T-cell (primary cell): ENCODE measurements around the gene PQBP1. TPM values are rescaled to one million over a fixed set of nuclear protein-coding genes. Genes with fewer than 3 reads are reported as not detected.

ENCODE experiments used
- total RNA-seq, 35 experiments: library from RNA in 6 of 35; stranded (reverse) in 6 of 35; fragments of 120-200 nt in 1 of 35; gene quantifications; one replicate each; pipeline versions ENCODE4 v1.2.1 to v1.2.4 and lab custom pipeline; 2013 to 2026

Gene PQBP1
- total RNA-seq, 5 donors from 2014 or later (not counting 1 experiment from before 2014, with no cell fraction given): 62.5 to 79.5 (median 73.9) TPM

Other genes starting within 250 kb of the PQBP1 start
- gene WAS, start 214.1 kb upstream of the PQBP1 start, total RNA-seq: 100 to 1,000 TPM in 3 of 5 donors, 10 to 100 TPM in 2; 92.0 to 118 (median 103) TPM
- 10 to 100 TPM in 3 of 5 donors, 1 to 10 TPM in 2; 7.6 to 12.0 (median 10.6) TPM for gene SUV39H1, start 201.2 kb upstream of the PQBP1 start, total RNA-seq
- gene GLOD5, start 136.2 kb upstream of the PQBP1 start, total RNA-seq: not detected
- under 1 TPM; 0.23 to 0.64 (median 0.43) TPM for gene GATA1, start 111.3 kb upstream of the PQBP1 start, total RNA-seq
- gene HDAC6, start 95.9 kb upstream of the PQBP1 start, total RNA-seq: 100 to 1,000 TPM; 106 to 121 (median 113) TPM
- gene ERAS, start 71.4 kb upstream of the PQBP1 start, total RNA-seq: not detected
- gene PCSK1N, start 62.3 kb upstream of the PQBP1 start, total RNA-seq: 10 to 100 TPM in 2 of 5 donors, 1 to 10 TPM in 3; 5.0 to 11.4 (median 9.1) TPM
- 10 to 100 TPM; 40.5 to 52.1 (median 49.3) TPM for gene TIMM17B, start 162 bp upstream of the PQBP1 start, total RNA-seq
- gene SLC35A2, start 13.7 kb downstream of the PQBP1 start, total RNA-seq: 10 to 100 TPM; 14.2 to 35.1 (median 16.2) TPM
- gene PIM2, start 21.1 kb downstream of the PQBP1 start, total RNA-seq: 100 to 1,000 TPM; 152 to 325 (median 160) TPM
- gene OTUD5, start 59.7 kb downstream of the PQBP1 start, total RNA-seq: 10 to 100 TPM; 87.2 to 92.5 (median 89.7) TPM
- 1 to 10 TPM in 4 of 5 donors, under 1 TPM in 1; 0.85 to 3.7 (median 2.6) TPM for gene KCND1, start 73.9 kb downstream of the PQBP1 start, total RNA-seq
- gene GRIPAP1, start 104.3 kb downstream of the PQBP1 start, total RNA-seq: 100 to 1,000 TPM in 3 of 5 donors, 10 to 100 TPM in 2; 85.2 to 123 (median 104) TPM
- 10 to 100 TPM; 34.3 to 38.8 (median 35.6) TPM for gene TFE3, start 145.4 kb downstream of the PQBP1 start, total RNA-seq
- gene CCDC120, start 161.1 kb downstream of the PQBP1 start, total RNA-seq: 10 to 100 TPM in 2 of 5 donors, 1 to 10 TPM in 3; 8.5 to 14.9 (median 9.1) TPM
- gene PRAF2, start 176.1 kb downstream of the PQBP1 start, total RNA-seq: 10 to 100 TPM; 17.5 to 34.5 (median 34.0) TPM
- gene WDR45, start 182.0 kb downstream of the PQBP1 start, total RNA-seq: 100 to 1,000 TPM in 3 of 5 donors, 10 to 100 TPM in 2; 66.2 to 134 (median 112) TPM
- 10 to 100 TPM; 16.5 to 25.9 (median 23.1) TPM for gene GPKOW, start 225.8 kb downstream of the PQBP1 start, total RNA-seq